Measurements from ENCODE around the gene TSPO.

GRCh38 chr22:43160497-43161126, 9.3 kb downstream of the TSPO start:
- TF ChIP-seq POLR2A (IDR thresholded peaks at IDR 0.05) (no peak), CTCF (IDR thresholded peaks at IDR 0.05 in 4 of 5, conservative IDR thresholded peaks at IDR 0.05 in 1 of 5) (no peak)
